ENCODE data around the gene SMIM15. TPM values are rescaled to one million over a fixed set of nuclear protein-coding genes. Genes with fewer than 3 reads are reported as not detected.
"Not testable (repeated sequence)": the region's sequence is repeated elsewhere in the genome, so short reads cannot be mapped to it uniquely, and the experiment has no call there.

Gene SMIM15
- total RNA-seq, 2 donors from 2014 or later = 15.5 to 26.8 TPM

- Histone ChIP-seq H3K4me3 (no peak overlapping the region), H3K4me1 (no peaks in the 10 kb centered on the region), H3K9me3 (peaks cover 0 to 9% of the 10 kb centered on the region in 2 donors), H3K36me3 (no peaks in the 10 kb centered on the region), H3K27ac (no peak overlapping the region), H3K27me3 (no peaks in the 10 kb centered on the region)
- TF ChIP-seq CTCF (IDR thresholded peaks at IDR 0.05) = no peak
- DNase-seq (ENCODE audit: low spot score) = no peak
Measured at GRCh38 chr5:61198606-61199005, 36.3 kb upstream of the SMIM15 start.

- H3K4me3 ChIP-seq; H3K9me3 ChIP-seq; H3K4me1 ChIP-seq; H3K36me3 ChIP-seq; DNase-seq (ENCODE audit: low spot score); H3K27me3 ChIP-seq: not testable (repeated sequence)
- peak overlapping the region in 1 of 2 donors; percentile 37 for H3K27ac ChIP-seq
Measured at GRCh38 chr5:61187826-61188225, 25.6 kb upstream of the SMIM15 start.

GRCh38 chr5:61187352-61187751 is 25.1 kb upstream of the SMIM15 start:
- peak overlapping the region in 1 of 2 donors; percentile 37 for H3K27ac ChIP-seq
- not testable (repeated sequence) for H3K27me3 ChIP-seq; H3K4me1 ChIP-seq; H3K9me3 ChIP-seq; H3K36me3 ChIP-seq; DNase-seq (ENCODE audit: low spot score); H3K4me3 ChIP-seq

- Histone ChIP-seq H3K36me3 (no peaks in the 10 kb centered on the region), H3K27me3 (no peaks in the 10 kb centered on the region)
- TF ChIP-seq CTCF (IDR thresholded peaks at IDR 0.05) = no peak
Measured at GRCh38 chr5:61186634-61187033, 24.4 kb upstream of the SMIM15 start.

GRCh38 chr5:61184708-61185107 is 22.4 kb upstream of the SMIM15 start:
- Histone ChIP-seq H3K4me1 (peaks cover 0 to 8% of the 10 kb centered on the region in 2 donors), H3K27ac (no peak overlapping the region), H3K27me3 (no peaks in the 10 kb centered on the region), H3K36me3 (no peaks in the 10 kb centered on the region), H3K4me3 (no peak overlapping the region), H3K9me3 (no peaks in the 10 kb centered on the region)
- no peak for DNase-seq (ENCODE audit: low spot score)
- no peak for TF ChIP-seq CTCF (IDR thresholded peaks at IDR 0.05)

More at GRCh38 chr5:61186634-61187033, 24.4 kb upstream of the SMIM15 start:
- no peak for DNase-seq (ENCODE audit: low spot score)
- Histone ChIP-seq H3K9me3 (no peaks in the 10 kb centered on the region), H3K27ac (no peak overlapping the region), H3K4me3 (no peak overlapping the region), H3K4me1 (peaks cover 0 to 8% of the 10 kb centered on the region in 2 donors)

- Histone ChIP-seq H3K27me3 (no peaks in the 10 kb centered on the region), H3K36me3 (no peaks in the 10 kb centered on the region), H3K4me3 (no peak overlapping the region), H3K9me3 (no peaks in the 10 kb centered on the region), H3K4me1 (peaks cover 0 to 8% of the 10 kb centered on the region in 2 donors), H3K27ac (no peak overlapping the region)
- no peak for TF ChIP-seq CTCF (IDR thresholded peaks at IDR 0.05)
- no peak for DNase-seq (ENCODE audit: low spot score)
Measured at GRCh38 chr5:61183538-61183937, 21.3 kb upstream of the SMIM15 start.

- no peaks in the 10 kb centered on the region for H3K27me3 ChIP-seq
- no peaks in the 10 kb centered on the region for H3K36me3 ChIP-seq
- H3K4me1 ChIP-seq = no peaks in the 10 kb centered on the region
- no peak for DNase-seq (ENCODE audit: low spot score)
- no peak overlapping the region for H3K4me3 ChIP-seq
- H3K9me3 ChIP-seq = no peaks in the 10 kb centered on the region
- TF ChIP-seq CTCF (IDR thresholded peaks at IDR 0.05) = no peak
- H3K27ac ChIP-seq = no peak overlapping the region
Measured at GRCh38 chr5:61182449-61182848, 20.2 kb upstream of the SMIM15 start.

Measured in right atrium auricular region (tissue), 2 donors.